Keratinocyte (primary cell): ENCODE measurements around the gene SNX13. TPM values are rescaled to one million over a fixed set of nuclear protein-coding genes. Genes with fewer than 3 reads are reported as not detected.

ENCODE experiments used
- DNase-seq: peaks from one replicate; pipeline ENCODE4 v3.0.0-alpha.2; 2011; ENCODE audit warnings: low read depth, missing footprints, low spot score
- FAIRE-seq: peaks from 2 replicates; lab custom pipeline; 2011; peaks lifted over from hg19 to GRCh38; lab: Jason Lieb, UNC
- H2AFZ ChIP-seq: 2 replicates; pipeline ENCODE4 v1.6.0; 2012; ENCODE audit warnings: low read length, control low read depth, inconsistent platforms; ENCODE audit not compliant: control insufficient read depth
- H3K27ac ChIP-seq: 2 replicates; pipeline ENCODE4 v1.5.1; 2011; ENCODE audit warnings: low read length; ENCODE audit not compliant: control insufficient read depth, insufficient read depth
- H3K27me3 ChIP-seq: 3 replicates; pipeline ENCODE4 v1.6.0; 2011; ENCODE audit warnings: low read length; ENCODE audit not compliant: control insufficient read depth, insufficient read depth; ENCODE audit errors: extremely low read depth
- H3K36me3 ChIP-seq, 2 experiments: 2 replicates in 1 of 2; 3 replicates in 1 of 2; pipeline ENCODE4 v1.5.1; 2011; ENCODE audit warnings: low read length in 2 of 2, mild to moderate bottlenecking in 1 of 2; ENCODE audit not compliant: control insufficient read depth in 2 of 2, insufficient read depth in 2 of 2; ENCODE audit errors: extremely low read depth in 1 of 2
- H3K4me1 ChIP-seq: 3 replicates; pipeline ENCODE4 v1.5.1; 2011; ENCODE audit warnings: low read length; ENCODE audit not compliant: control insufficient read depth, insufficient read depth; ENCODE audit errors: extremely low read depth
- H3K4me2 ChIP-seq: 3 replicates; pipeline ENCODE4 v1.6.0; 2011; ENCODE audit warnings: low read depth, low read length; ENCODE audit not compliant: control insufficient read depth, insufficient read depth; ENCODE audit errors: extremely low read depth
- H3K4me3 ChIP-seq, 3 experiments: fragments of 200-600 bp in 1 of 3; sonication (generic) in 1 of 3; 2 replicates in 2 of 3; 3 replicates in 1 of 3; pipeline ENCODE4 v1.5.1; 2011 to 2016; ENCODE audit warnings: low read length in 3 of 3, mild to moderate bottlenecking in 3 of 3, control low read depth in 2 of 3, inconsistent platforms in 1 of 3, low read depth in 1 of 3, mixed read lengths in 1 of 3, mixed run types in 1 of 3, moderate library complexity in 1 of 3; ENCODE audit not compliant: control insufficient read depth in 2 of 3, insufficient read depth in 2 of 3; ENCODE audit errors: extremely low read depth in 1 of 3
- H3K79me2 ChIP-seq: 2 replicates; pipeline ENCODE4 v1.6.0; 2012; ENCODE audit warnings: low read length; ENCODE audit not compliant: control insufficient read depth, insufficient read depth
- H3K9ac ChIP-seq: 3 replicates; pipeline ENCODE4 v1.6.0; 2011; ENCODE audit warnings: low read length; ENCODE audit not compliant: control insufficient read depth, insufficient read depth; ENCODE audit errors: extremely low read depth
- H3K9me1 ChIP-seq: 3 replicates; pipeline ENCODE4 v1.6.0; 2011; ENCODE audit warnings: low read length; ENCODE audit not compliant: control insufficient read depth, insufficient read depth; ENCODE audit errors: extremely low read depth
- H3K9me3 ChIP-seq: 2 replicates; pipeline ENCODE4 v1.5.1; 2012; ENCODE audit warnings: low read depth, low read length; ENCODE audit not compliant: control insufficient read depth
- H4K20me1 ChIP-seq: 3 replicates; pipeline ENCODE4 v1.6.0; 2011; ENCODE audit warnings: low read length; ENCODE audit not compliant: control insufficient read depth, insufficient read depth; ENCODE audit errors: extremely low read depth
- CTCF ChIP-seq, 3 experiments: IDR thresholded peaks in 1 of 3; conservative IDR thresholded peaks in 1 of 3; optimal IDR thresholded peaks in 1 of 3; 2 replicates in 2 of 3; 3 replicates in 1 of 3; pipeline versions ENCODE3 to v1.5.1; 2011; ENCODE audit warnings: low read length in 3 of 3, mild to moderate bottlenecking in 3 of 3, moderate library complexity in 2 of 3, control low read depth in 1 of 3, inconsistent platforms in 1 of 3; ENCODE audit not compliant: insufficient read depth in 2 of 3; ENCODE audit errors: extremely low read depth in 1 of 3
- EZH2 ChIP-seq: IDR thresholded peaks from one replicate; pipeline ENCODE4 v1.6.1; 2012; ENCODE audit warnings: inconsistent platforms, mild to moderate bottlenecking, low read length, moderate library complexity
- dilution Hi-C: fragments of 300-500 bp; cut with MboI; formaldehyde crosslinking; loops from one replicate; pipeline ENCODE4 v1.7.0; 2020; ENCODE audit warnings: low sequenced_read_pairs; ENCODE audit not compliant: extremely low pct_ligation_motif_present
- polyA plus RNA-seq, 5 experiments: library from polyadenylated mRNA; depleted of rRNA in 3 of 5; stranded (reverse) in 3 of 5; stranded (forward) in 1 of 5; unstranded in 1 of 5; fragments of >200 nt; gene quantifications; 1 replicate in 1 of 5; 2 replicates in 3 of 5; 3 replicates in 1 of 5; pipeline versions ENCODE4 v1.2.1 to v1.2.3, GENCODE V29; 2011 to 2012; ENCODE audit warnings: missing spikeins in 2 of 5, low read depth in 1 of 5, low replicate concordance in 1 of 5

The SNX13 gene
- polyA plus RNA-seq, 1 donor (not counting 4 experiments of a cell fraction or from before 2014, with no cell fraction given) = 22.6 TPM

GRCh38 chr7:17968791-17969715 lies 28.8 kb upstream of the SNX13 start:
- FAIRE-seq (no peak), DNase-seq (no peak)
- no peaks in the 10 kb centered on the region for H3K9me3 ChIP-seq
- no peak overlapping the region for H3K27ac ChIP-seq
- no peak for TF ChIP-seq EZH2
- TF ChIP-seq CTCF (optimal IDR thresholded peaks at IDR 0.05 in 1 of 3, IDR thresholded peaks at IDR 0.05 in 1 of 3, conservative IDR thresholded peaks at IDR 0.05 in 1 of 3; ENCODE audit: extremely low read depth in 1 of 3, insufficient read depth in 2 of 3, low read length in 3 of 3) = no peak
- no peaks in the 10 kb centered on the region for H3K36me3 ChIP-seq
- peak overlapping the region; percentile 31 for H2AFZ ChIP-seq
- H4K20me1 ChIP-seq = no peaks in the 10 kb centered on the region
- no peaks in the 10 kb centered on the region for H3K27me3 ChIP-seq
- H3K4me3 ChIP-seq = no peak overlapping the region
- dilution Hi-C loops = no loop called here
- H3K79me2 ChIP-seq = no peaks in the 10 kb centered on the region
- H3K4me2 ChIP-seq = no peak overlapping the region
- H3K9me1 ChIP-seq = no peaks in the 10 kb centered on the region
- H3K9ac ChIP-seq = no peak overlapping the region
- peaks cover 13% of the 10 kb centered on the region for H3K4me1 ChIP-seq

GRCh38 chr7:17966706-17967105 lies 26.4 kb upstream of the SNX13 start:
- H2AFZ ChIP-seq = no peak overlapping the region
- TF ChIP-seq EZH2 = no peak
- no peak for TF ChIP-seq CTCF (optimal IDR thresholded peaks at IDR 0.05 in 1 of 3, IDR thresholded peaks at IDR 0.05 in 1 of 3, conservative IDR thresholded peaks at IDR 0.05 in 1 of 3; ENCODE audit: extremely low read depth in 1 of 3, insufficient read depth in 2 of 3, low read length in 3 of 3)
- H3K27ac ChIP-seq = no peak overlapping the region
- no peaks in the 10 kb centered on the region for H3K9me1 ChIP-seq
- no peak for FAIRE-seq
- peaks cover 13% of the 10 kb centered on the region for H3K4me1 ChIP-seq
- no peak overlapping the region for H3K4me2 ChIP-seq
- no peaks in the 10 kb centered on the region for H4K20me1 ChIP-seq
- H3K27me3 ChIP-seq = no peaks in the 10 kb centered on the region
- no peak for DNase-seq
- H3K4me3 ChIP-seq = no peak overlapping the region
- H3K36me3 ChIP-seq = no peaks in the 10 kb centered on the region
- dilution Hi-C loops = no loop called here
- H3K9me3 ChIP-seq = no peaks in the 10 kb centered on the region
- H3K79me2 ChIP-seq = no peaks in the 10 kb centered on the region
- no peak overlapping the region for H3K9ac ChIP-seq
